ENCODE measurements around the gene OR10V1. TPM values are rescaled to one million over a fixed set of nuclear protein-coding genes. Genes with fewer than 3 reads are reported as not detected.
"Not testable (repeated sequence)": the region's sequence is repeated elsewhere in the genome, so short reads cannot be mapped to it uniquely, and the experiment has no call there.

The OR10V1 gene
- polyA plus RNA-seq, 10 donors = not detected

DNA sequence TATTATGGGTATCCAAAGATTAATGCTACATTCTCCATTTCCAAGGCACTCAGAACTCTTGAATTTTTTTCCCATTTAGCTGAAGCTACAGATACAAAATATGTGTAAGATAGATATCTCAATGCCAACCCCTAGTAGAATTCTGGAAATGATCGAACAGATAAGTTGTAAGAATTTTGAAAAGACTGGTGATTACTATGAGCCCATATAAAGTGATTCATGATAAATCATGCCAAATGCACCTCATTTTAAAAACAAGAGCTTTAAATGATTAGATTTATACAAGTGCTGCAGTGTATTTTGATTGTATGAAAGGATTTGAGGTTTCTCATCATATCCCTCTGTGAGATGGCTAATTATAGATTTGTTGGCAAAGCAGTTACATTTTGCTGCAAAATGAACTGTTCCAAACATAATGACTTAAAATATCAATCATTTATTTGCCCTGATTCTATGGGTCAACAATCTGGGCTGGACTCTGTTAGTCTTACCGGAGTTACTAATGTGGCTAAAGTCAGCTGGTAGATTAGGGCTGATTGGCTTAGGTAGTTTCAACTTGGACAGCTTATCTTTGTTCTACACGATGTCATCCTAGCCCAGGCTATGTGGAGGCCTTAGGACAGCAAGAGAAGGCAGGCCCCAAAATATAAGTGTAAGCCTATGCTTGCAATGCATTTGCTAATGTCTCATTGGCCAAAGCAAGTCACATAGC, 3.4 kb downstream of the OR10V1 start:
- no peak for DNase-seq

DNA sequence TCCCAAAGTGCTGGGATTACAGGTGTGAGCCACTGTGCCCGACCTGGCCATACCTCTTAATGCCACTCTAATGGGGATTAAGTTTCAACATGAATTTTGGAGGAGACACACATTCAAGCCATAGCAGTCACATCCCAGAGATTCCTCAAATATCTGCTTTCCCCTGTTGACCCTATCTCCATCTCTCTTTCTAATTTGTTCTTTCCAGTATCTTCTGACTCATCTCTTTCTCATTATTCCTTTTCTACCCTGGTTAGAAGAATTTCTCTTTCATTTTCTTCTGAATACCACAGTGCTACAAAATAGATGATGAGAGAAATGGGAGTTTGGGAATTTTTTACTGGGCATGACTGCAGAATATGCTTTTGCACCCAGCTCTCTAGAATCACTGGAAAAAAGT, 5.1 kb downstream of the OR10V1 start:
- no peak for DNase-seq

DNA sequence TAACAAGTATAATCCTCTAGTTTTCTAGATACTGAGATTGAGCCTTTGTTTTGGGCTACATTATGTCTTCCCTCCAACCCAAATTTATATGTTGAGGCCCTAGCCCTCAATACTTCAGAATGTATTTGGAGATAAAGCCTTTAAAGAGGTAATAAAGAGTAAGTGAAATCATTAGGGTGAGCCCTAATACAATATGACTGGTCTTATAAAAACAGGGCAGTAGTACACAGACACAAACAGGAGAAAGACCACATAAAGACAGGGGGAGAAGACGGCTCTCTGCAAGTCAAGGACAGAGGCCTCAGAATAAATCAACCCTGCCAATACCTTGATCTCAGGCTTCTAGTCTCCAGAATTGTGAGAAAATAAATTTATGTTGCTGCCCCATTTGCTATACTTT, 6.3 kb downstream of the OR10V1 start:
- DNase-seq = no peak

DNA sequence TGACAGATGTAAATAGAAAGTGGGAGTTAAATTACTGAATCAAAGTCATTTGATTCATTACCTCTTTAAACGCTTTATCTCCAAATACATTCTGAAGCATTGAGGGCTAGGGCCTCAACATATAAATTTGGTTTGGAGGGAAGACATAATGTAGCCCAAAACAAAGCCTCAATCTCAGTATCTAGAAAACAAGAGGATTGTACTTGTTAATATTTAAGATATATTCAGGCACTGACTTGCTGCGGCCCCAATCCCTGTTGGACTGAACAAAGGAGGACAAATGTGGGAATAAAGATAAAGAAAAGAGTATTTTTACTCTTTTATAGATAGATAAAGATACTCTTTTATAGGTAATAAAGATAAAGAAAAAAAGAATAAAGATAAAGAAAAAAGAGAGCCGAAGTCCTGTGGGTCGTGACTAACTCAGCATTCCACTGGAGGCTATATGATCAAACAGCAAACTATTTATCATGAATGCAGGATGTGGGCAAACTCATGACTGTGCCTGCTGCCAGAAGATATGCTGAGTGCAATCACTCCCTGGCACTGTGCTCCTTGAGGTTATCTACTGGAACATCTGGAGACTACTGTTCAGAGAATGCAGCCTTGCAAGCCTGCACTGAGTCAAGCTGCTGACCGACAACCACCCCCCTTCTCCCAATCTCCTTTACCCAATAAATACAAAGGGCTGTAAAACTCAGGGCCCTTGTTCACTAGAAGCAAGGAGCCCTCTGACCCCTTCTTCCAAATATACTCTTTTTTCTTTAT, 6.9 kb downstream of the OR10V1 start:
- peak in 1 of 3 donors; percentile 44 for DNase-seq

DNA sequence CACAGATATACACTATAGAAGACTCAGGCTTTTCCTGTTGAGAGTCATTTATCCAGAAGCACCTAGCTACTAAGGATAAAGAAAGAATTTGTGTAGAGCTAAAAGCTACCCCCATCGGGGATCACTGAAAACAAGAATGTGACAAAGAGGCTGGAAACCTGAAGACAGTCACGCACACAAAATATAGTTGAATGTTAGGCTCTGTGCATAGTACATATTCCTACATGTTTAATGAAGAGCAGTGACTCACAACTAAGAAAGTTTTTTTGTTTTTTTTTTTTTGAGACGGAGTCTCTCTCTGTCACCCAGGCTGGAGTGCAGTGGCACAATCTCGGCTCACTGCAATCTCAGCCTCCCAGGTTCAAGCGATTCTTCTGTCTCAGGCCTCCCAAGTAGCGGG, 8.4 kb downstream of the OR10V1 start:
- no peak for DNase-seq

DNA sequence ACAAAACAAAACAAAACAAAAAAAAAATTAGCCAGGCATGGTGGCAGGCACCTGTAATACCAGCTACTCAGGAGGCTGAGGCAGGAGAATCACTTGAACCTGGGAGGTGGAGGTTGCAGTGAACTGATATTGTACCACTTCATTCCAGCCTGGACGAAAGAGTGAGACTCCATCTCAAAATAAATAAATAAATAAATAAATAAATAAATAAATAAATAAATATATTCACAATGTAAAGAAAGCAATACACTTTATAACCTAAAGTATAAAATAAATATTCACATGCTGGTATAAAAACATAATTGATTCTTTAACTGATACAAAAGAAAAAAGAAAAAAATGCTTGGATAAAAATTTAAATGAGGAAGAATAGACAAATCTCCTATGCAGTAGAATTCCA, 10.1 kb downstream of the OR10V1 start:
- DNase-seq = not testable (repeated sequence)

DNA sequence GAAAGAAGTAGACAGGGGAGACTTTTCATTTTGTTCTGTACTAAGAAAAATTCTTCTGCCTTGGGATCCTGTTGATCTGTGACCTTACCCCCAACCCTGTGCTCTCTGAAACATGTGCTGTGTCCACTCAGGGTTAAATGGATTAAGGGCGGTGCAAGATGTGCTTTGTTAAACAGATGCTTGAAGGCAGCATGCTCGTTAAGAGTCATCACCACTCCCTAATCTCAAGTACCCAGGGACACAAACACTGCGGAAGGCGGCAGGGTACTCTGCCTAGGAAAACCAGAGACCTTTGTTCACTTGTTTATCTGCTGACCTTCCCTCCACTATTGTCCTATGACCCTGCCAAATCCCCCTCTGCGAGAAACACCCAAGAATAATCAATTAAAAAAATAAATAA, 13.5 kb downstream of the OR10V1 start:
- DNase-seq = not testable (repeated sequence)

DNA sequence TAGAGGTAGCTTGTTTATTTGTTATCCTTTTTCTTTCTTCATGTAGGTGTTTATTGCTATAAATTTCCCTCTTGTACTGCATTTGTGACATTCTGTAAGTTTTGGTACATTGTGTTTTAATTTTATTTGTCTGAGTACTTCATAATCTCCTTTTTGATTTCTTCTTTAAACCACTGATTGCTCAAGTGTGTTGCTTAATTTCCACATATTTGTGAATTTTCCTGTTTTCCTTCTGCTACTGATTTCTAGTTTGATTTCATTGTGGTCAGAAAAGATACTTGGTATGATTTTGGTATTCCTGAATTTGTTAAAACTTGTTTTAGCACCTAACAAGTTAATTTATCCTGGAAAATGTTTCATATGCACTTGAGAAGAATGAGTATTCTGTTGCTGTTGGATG, 15.1 kb downstream of the OR10V1 start:
- no peak for DNase-seq

DNA sequence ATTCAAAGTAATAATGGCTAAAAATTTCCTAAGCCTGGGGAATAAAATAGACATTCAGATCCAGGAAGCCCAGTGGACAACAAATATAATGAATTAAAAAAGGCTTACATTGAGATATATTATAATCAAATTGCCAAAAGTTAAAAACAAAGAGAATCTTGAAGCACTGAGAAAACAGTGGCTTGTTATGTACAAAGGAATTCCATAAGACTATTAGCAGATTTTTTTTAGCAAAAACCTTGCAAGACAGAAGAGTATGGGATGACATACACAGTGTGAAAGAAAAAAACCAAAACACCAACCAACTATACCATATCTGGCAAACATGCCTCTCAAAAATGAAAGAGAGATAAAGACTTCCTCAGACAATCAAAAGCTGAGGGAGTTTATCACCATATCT, 20.7 kb downstream of the OR10V1 start:
- no peak for DNase-seq

DNA sequence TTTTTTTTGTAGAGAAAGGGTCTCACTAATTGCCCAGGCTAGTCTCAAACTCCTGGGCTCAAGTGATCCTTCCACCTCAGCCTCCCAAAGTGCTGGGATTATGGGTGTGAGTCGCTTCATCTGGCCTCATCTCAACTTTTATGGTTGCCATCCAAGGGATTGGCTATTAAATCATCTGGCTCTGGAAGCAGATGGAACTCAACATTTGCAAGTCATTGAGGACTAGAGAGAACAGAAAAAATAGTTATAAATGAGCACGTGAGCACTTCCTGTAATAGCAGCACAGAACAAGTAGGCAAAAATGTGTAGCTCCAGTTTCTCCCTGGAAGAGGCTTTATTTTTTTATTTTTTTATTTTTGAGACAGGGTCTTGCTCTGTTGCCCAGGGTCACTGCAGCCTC, 22.5 kb downstream of the OR10V1 start:
- DNase-seq = no peak

DNA sequence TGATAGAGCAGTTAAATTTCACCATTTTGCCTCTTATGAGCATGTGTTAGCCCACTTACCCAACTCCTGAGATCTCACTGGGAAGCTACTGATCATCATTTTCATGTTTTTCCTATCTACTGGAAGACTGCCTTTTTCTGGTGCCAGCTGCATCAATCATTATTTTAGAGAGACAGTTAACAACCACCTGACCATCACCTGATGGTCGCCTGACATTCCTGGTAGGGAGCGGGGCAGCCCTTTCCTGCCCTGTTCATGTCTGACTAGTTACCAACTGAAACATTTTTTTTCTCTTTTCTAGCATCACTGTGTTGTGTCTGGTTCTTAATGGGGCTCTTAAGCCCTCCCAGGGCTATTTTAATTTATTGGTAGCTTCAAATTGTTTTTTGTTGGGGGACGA, 24.6 kb downstream of the OR10V1 start:
- no peak for DNase-seq

DNA sequence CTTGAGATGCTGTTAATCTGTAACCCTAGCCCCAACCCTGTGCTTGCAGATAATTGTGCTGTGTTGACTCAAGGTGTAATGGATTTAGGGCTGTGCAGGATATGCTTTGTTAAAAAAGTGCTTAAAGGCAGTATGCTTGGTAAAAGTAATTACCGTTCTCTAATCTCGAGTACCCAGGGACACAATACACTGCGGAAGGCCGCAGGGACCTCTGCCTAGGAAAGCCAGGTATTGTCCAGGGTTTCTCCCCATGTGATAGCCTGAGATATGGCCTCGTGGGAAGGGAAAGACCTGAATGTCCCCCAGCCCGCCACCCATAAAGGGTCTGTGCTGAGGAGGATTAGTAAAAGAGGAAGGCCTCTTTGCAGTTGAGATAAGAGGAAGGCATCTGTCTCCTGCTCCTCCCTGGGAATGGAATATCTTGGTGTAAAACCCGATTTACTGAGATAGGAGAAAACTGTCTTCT, 32.4 kb downstream of the OR10V1 start:
- DNase-seq = not testable (repeated sequence)

DNA sequence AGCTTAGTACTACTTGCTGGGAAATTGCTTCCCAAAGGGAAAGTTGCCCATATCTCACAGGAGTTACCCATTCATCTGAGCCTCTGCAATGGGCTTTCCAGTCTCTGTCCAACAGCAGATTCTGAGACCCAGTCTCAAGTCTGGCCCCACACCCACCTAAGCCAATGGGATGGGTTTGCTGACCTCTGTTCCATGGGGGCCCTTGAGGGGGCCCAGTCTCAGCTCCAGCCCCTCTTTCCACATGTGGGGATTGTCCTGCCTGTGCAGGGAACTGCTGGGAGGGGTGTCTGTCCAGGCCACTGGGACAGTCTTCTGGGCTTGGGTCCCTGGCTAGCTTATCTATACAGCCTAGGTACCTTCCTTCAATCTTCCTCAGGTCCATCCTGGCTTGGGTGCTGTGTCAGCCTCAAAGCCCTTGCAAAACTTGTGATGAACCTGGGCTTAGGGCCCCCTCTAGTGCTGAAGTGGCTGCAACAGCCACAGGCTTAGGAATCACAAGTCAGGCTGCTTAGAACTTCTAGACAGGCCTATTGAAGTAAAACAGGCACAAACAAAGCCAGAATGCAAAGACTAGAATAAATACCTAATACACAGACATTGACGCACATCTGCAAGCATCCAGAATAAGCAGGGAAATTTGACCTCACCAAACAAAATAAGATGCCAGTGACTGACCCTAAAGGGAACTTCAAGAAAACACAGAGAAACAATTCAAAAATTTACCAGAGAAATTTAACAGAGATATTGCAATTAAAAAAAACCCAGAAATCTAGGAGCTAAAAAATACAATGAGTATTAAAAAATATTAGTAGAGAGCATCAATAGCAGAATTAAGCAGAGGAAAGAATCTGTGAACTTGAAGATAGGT, 33.1 kb downstream of the OR10V1 start:
- DNase-seq = peak; percentile 51 to 82 (median 57)

DNA sequence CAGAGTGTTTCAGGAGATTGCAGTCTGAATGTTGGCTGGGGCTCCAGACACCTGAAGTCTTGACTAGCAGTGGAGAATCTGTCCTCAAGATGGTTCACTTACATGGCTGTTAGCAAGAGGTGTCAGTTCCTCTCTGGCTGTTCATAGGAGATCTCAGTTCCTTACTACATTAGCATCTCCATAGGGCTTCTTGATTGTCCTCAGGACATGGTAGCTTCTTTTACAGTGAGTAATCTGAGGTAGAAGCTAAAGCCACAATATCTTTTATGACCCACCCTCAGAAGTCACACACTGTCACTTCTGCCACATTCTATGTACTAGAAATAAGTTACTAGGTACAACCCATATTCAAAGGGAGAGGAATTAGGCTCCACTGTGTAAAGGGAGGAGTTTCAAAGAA, 34.3 kb downstream of the OR10V1 start:
- no peak for DNase-seq

DNA sequence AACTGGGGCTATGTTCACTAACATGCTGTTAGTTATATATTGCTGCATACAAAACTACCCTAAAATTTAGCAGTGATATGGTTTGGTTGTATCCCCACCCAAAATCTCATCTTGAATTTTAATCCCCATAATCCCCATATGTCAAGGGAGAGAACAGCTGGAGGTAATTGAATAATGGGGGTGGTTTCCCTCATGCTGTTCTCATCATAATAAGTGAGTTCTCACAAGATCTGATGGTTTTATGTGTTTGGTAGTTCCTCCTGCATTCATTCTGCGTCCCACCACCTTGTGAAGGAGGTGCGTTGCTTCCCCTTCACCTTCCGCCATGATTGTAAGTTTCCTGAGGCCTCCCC, 34.9 kb downstream of the OR10V1 start:
- no peak for DNase-seq

DNA sequence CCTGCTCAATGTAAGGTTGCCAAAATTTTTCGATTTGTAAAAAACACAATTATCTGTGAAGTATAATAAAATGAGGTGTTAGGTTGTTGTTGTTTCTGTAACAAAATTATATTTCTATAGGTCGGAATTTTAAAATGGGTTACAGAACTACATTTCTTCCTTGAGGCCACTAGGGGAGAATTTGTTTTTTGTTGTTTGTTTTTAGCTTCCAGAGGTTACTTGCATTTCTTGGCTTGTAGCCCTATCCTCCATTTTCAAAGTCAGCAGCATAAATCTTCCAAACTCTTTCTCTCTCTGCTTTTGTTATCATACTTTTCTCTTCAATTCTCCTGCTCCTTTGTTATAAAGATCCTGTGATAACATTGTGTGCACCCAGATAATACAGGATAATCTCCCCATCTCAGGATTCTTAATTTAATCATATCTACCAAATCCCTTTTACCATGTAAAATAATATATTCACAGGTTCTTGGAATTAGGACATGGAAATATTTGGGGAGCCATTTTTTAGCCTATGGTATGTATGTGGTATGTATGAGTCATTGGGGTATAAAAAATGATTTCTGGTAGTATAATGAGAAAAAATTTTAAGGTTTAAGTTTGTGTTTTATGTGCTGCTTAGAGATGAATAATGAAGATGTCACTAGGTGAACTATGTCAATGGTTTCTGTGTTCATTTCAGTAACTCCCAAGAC, 35.4 kb downstream of the OR10V1 start:
- DNase-seq = no peak

DNA sequence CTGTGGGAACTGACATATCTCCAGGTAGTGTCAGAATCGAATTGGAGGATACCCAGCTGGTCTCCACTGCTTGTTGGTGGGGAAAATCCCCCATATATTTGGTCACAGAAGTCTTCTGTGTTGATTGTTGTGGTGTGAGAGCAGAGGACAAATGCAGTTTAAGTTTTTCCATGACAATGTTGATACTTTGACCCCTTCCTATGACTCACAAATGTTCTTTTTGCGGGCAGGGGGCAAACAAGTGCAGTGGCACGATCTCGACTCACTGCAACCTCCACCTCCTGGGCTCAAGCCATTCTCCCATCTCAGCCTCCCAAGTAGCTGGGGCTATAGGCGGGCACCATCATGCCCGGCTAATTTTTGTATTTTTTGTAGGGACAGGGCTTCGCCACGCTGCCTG, 37.4 kb downstream of the OR10V1 start:
- DNase-seq = no peak

DNA sequence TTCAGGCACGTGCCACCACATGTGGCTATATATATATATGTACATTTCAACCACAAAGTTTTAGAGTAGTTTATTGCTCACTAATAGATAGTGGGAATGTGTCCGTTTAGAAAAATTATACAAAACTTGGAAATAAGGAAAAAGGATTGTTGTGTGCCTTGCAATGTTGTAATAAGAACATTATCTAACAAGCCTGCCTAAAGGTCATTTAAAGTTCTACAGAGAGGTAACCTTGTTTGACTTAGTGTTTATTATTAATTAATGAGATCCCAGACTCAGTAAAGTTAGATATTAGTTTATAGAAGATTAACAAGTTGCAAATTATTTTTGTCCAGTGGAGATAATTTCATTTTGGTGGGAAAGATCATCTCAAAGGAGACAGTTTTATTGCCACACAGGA, 39.4 kb downstream of the OR10V1 start:
- DNase-seq = no peak

DNA sequence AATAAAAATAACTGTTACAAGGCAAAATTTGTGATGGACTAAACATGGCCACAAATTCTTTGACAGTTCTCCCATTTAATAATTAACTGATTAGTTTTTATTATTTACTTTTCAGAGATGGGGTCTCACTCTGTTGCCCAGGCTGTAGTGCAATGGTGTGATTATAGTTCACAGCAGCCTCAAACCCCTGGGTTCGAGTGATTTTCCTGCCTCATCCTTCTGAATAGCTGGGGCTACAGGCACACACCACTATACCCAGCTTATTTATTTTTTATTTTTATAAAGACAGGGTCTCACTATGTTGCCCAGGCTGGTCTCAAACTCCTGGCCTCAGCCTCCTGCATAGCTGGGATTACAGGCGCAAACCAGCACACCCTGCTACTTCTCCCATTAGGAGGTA, 40.4 kb downstream of the OR10V1 start:
- DNase-seq = no peak

DNA sequence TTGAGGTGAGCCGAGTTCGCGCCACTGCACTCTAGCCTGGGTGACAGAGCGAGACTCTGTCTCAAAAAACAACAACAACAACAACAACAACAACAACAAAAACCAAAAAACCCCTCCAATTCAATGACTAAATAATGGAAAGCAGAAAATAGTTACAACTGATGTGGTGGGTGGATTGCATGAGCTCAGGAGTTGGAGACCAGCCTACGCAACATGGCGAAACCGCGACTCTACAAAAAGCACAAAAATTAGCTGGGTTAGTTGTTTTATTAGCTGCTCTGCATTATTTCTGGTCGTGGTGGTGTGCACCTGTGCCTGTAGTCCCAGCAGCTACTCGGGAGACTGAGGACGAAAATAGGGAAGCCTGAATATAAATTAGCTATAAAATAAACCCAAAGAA, 42.2 kb downstream of the OR10V1 start:
- no peak for DNase-seq

DNA sequence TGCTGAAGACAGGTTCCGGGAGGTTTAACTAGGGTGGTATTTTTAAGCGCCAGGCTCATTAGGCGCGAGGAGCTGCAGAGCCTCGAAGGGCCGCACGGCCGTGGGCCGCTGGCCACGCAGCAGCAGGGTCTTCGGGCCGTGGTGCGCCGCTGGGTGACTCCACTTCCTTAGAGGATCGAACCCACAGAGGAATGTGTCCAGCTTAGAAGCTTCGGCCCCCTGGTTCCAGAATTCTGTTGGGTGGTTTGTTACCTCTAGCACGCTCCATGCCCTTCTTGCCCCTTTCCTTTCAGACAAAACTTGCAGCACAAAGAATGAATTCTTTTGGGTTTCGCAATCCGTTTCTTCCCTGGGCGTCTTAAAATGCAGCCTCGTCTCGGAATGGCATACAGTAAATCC, 44.0 kb downstream of the OR10V1 start:
- peak in 1 of 3 donors; percentile 39 for DNase-seq

Measured in muscle of back (tissue), 11 donors.